GM18861 (cell line): ENCODE data around the gene CCR4.
"Not testable (repeated sequence)": the region's sequence is repeated elsewhere in the genome, so short reads cannot be mapped to it uniquely, and the experiment has no call there.

Experiments
- ATAC-seq: cut with Tn5 transposase; IDR thresholded peaks from one replicate; pipeline ENCODE4 v1.9.1; 2021; ENCODE audit not compliant: unreplicated experiment

The CCR4 gene

GRCh38 chr3:32977861-32978260 lies 26.4 kb downstream of the CCR4 start:
- no peak for ATAC-seq

- no peak for ATAC-seq
These were observed 26.9 kb downstream of the CCR4 start for GRCh38 chr3:32978331-32978730.

GRCh38 chr3:32983124-32983523 lies 31.7 kb downstream of the CCR4 start:
- no peak for ATAC-seq

GRCh38 chr3:32984918-32985317 lies 33.5 kb downstream of the CCR4 start:
- not testable (repeated sequence) for ATAC-seq

GRCh38 chr3:32989171-32989570 lies 37.7 kb downstream of the CCR4 start:
- ATAC-seq, result no peak

GRCh38 chr3:32990116-32990515 lies 38.7 kb downstream of the CCR4 start:
- ATAC-seq, result no peak

GRCh38 chr3:32991781-32992180 lies 40.3 kb downstream of the CCR4 start:
- no peak for ATAC-seq

- no peak for ATAC-seq
These were observed 40.9 kb downstream of the CCR4 start for GRCh38 chr3:32992310-32992686.

- no peak for ATAC-seq
These were observed 42.6 kb downstream of the CCR4 start for GRCh38 chr3:32994045-32994444.

GRCh38 chr3:32995098-32995497 lies 43.7 kb downstream of the CCR4 start:
- ATAC-seq, result no peak

GRCh38 chr3:32996048-32996754 lies 44.8 kb downstream of the CCR4 start:
- ATAC-seq, result no peak

- no peak for ATAC-seq
These were observed 45.3 kb downstream of the CCR4 start for GRCh38 chr3:32996755-32997091.

GRCh38 chr3:32998631-32999451 lies 47.4 kb downstream of the CCR4 start:
- no peak for ATAC-seq

- no peak for ATAC-seq
These were observed 49.4 kb downstream of the CCR4 start for GRCh38 chr3:33000691-33001385.

GRCh38 chr3:33001889-33002288 lies 50.4 kb downstream of the CCR4 start:
- peak; percentile 78 for ATAC-seq

GRCh38 chr3:33003308-33003707 lies 51.9 kb downstream of the CCR4 start:
- no peak for ATAC-seq

- ATAC-seq, result no peak
These were observed 52.8 kb downstream of the CCR4 start for GRCh38 chr3:33004205-33004604.

- no peak for ATAC-seq
These were observed 53.5 kb downstream of the CCR4 start for GRCh38 chr3:33004961-33005360.
